HG03520 (cell line): ENCODE data around the gene PAIP1.
"Not testable (repeated sequence)": the region's sequence is repeated elsewhere in the genome, so short reads cannot be mapped to it uniquely, and the experiment has no call there.

Experiments used
- ATAC-seq: cut with Tn5 transposase; IDR thresholded peaks from one replicate; pipeline ENCODE4 v1.9.1; 2021; ENCODE audit warnings: mild to moderate bottlenecking, moderate library complexity; ENCODE audit not compliant: unreplicated experiment

PAIP1 gene

DNA sequence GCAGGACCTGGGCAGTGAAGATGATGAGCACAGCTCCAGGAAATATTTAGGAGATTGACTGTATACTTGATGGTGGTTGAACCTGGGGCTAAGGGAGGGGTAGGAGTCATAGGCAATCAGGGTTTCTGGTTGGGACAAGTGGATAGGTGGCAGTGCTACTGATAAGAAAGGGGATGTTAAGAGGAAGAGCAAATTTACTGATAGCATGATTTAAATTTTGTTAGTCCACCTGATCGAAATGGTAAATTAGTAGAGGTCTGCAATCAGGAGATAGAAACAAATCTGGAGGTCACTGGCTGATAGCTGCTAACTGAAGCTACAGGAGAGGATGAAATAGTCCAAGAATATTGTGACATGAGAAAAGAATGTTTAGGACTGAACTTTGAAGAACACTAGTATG lies 36.3 kb downstream of the PAIP1 start:
- ATAC-seq: no peak

DNA sequence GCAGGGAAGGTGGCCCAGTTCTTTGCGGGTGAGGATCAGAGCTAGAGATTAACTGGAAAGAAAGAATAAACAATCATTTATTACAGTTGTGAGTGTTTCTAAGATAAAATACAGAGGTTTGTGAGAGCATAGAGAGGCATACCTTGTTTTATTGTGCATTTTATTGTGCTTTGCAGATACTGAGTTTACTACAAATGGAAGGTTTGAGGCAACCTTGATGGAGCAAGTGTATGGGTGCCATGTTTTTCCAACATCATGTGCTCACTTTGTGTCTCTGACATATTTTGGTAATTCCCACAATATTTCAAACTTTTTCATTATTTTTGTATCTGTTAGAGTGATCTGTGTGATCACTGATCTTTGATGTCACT lies 41.2 kb downstream of the PAIP1 start:
- ATAC-seq: no peak

DNA sequence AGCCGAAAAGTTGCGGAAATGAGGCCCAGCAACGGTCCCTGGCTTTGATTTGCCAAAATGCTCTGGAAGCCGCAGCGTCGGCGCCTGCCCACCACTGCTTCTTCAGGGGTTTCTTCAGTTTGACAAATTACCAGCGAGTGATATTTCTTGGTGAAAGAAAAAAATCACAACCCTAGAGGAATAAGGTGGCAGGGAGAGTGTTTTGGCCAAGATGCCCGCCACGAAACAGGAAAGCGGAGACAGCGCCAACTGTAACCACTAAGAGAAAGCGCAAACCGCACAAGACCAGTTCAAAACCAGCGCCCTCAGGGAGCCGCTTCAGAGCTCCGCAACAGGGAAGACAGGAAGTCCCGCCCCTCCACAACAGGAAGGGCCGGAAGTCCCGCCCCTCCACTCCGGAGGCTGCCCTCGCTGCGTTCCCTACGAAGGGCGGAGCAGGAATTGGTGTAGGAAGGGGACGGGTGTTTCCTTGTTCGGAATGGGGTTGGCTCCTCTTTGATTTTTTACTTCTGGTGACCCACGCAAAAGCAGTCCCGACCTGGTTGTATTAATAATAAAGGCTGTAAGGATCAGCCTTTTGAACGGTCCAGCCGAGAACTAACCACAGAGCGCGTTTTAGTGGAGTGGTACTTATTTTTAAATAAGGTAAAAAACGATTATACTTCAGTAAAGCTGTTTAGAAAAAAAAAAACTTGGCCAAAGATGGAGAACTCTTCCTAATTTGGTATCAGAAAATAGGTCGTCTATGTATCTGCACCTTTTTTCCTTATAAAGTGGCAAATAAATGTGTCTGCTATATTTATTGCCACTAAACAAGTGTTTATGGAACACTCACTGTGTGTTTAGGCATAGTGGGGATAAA lies 41.8 kb downstream of the PAIP1 start, which contains the start of gene C5orf34:
Gene C5orf34, minus strand, starts transcription at position 333 of the 862 bp plus-strand sequence. CDS start 5,809 bp downstream, outside the sequence.
- ATAC-seq: peak; percentile 98

DNA sequence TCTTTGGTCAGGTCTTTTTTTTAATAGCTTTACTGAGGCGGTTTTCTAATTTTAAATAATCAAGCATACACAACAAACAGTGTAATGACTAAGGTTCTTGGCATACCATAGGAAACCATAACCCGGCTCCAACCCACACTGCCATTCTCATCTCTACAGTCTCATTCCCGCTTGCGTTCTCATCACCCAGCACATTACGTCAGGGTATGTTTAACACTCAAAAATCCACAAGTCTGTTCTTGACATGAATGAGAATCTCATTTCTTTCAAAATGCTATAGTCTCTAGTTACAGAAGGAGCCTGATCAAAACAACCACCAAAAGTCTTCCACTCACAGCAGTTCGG lies 42.4 kb downstream of the PAIP1 start:
- peak; percentile 23 for ATAC-seq

DNA sequence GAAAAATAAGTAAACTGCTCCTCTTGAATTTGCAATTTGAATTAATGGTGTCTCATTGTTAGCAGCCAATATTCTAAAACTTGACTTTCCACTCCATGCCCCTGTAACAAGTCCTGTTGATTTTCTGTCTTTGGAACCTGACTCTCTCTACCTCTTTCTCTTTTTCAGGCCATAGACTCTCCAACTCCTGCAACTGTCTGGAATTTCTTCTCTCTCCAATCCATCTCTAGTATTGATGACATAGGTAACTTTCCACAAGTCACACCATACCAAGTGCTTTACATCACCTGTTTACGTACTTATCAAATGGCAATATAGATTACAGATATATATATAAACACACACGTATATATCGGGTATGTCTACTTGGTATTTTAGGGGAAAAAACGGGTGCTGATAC lies 42.9 kb downstream of the PAIP1 start:
- ATAC-seq: no peak

DNA sequence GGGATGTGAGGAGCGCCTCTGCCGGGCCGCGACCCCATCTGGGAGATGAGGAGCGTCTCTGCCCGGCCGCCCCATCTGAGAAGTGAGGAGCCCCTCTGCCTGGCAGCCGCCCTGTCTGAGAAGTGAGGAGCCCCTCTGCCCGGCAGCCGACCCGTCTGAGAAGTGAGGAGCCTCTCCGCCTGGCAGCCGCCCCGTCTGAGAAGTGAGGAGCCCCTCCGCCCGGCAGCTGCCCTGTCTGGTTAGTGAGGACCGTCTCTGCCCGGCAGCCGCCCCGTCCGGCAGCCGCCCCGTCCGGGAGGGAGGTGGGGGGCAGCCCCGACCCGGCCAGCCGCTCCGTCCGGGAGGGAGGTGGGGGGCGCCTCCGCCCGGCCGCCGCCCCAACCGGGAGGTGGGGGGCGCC lies 45.8 kb downstream of the PAIP1 start:
- not testable (repeated sequence) for ATAC-seq

DNA sequence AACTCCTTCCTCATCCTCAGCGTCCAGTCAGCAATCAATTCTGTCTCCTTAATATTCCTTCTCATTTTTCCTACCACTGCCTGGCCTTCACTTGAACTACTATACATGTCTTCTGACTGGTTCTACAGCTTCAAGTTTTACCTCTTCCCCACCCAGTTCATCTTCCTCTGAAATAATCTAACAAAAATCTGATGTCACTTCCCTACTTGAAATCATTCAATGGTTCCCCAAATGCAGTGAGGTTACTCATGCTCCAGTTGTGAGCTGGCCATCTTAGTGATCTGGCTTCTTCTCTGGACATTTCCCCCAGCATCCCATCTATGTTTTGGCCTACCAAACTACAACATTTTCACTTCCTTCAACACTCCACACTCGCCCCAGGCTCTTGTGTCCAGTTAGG lies 58.3 kb downstream of the PAIP1 start:
- ATAC-seq: no peak

DNA sequence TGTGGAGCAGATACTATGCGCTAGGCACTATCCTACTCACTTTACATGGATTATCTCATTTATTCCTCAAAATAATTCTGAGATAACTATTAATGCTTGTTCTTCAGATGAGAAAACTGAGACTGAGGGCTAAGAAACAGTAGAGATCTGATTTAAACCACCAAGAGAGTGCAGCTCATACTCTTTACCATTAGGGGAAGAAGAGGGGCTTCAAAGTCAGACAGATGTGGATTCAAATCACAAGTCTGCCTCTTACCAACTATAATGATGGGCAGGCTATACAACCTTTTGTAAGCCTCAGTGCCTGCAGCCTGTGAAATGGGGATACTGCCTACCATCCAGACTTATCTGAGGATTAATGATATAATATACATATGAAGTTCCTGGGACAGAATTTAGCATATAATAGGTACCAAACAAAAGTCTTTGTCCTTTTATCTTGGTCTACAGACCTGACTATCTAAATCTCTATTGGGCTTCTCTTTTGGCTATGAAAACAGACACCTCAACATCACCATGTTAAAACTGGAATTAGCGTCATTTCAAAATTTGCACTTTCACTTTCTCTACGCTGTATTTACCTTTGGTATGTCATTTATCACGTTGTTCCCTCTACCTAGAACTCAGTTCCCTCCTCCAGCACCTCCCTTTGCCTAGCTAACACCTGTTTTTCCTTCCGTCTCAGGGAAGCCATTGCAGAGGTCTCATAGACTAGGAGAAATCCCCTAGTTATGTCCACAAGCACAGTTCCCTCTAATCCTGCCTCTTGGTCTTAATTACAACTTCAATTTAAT lies 59.4 kb downstream of the PAIP1 start:
- no peak for ATAC-seq

DNA sequence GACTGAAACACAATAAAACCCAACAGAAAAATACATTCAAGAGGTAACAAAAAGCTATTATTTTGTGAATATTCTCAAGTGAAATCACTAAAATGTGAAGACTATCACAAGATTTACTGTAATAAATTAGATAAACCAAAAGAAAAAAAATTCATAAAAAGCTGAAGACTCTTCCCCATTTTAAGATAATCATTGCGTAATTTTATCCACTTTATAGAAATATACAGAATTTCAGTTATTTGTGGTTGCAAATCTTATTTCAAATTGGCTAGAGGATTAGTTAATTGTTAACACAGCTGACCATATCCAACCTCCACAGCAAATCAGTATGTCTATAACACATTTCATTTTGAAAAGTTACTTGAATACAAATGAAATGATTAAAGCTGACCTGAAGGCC lies 65.6 kb downstream of the PAIP1 start:
- ATAC-seq: no peak

DNA sequence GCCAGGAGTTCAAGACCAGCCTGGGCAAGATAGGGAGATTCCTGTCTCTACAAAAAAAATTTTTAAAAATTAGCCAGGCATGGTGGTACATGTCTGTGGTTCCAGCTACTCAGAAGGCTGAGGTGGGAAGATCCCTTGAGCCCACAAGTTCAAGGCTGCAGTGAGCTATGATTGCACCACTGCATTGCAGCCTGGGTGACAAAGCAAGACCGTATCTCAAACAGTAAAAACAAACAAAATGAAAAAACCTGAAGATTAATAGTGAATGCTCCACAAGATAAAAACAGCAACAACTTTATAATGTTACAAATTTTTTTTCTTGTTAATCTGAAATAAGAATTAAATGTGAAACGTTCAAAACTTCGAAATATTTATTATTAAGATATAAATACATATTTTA lies 70.5 kb downstream of the PAIP1 start:
- no peak for ATAC-seq

DNA sequence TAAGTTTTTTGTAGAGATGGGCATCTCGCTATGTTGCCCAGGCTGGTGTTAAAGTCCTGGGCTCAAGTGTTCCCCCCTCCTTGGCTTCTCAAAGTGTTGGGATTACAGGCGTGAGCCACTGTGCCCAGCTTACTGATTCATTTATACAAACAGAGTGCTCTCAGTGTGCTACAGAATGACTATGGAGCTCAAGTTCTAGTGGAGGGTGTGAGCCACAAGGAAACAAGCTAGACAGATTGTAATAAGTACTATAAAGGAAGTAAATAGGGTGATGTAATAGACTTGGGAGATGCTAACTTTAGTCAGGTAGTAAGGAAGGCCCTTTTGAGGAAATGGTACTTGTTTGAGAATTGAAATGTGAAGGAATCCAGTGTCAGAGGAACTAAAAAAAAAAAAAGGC lies 71.5 kb downstream of the PAIP1 start:
- ATAC-seq: no peak

DNA sequence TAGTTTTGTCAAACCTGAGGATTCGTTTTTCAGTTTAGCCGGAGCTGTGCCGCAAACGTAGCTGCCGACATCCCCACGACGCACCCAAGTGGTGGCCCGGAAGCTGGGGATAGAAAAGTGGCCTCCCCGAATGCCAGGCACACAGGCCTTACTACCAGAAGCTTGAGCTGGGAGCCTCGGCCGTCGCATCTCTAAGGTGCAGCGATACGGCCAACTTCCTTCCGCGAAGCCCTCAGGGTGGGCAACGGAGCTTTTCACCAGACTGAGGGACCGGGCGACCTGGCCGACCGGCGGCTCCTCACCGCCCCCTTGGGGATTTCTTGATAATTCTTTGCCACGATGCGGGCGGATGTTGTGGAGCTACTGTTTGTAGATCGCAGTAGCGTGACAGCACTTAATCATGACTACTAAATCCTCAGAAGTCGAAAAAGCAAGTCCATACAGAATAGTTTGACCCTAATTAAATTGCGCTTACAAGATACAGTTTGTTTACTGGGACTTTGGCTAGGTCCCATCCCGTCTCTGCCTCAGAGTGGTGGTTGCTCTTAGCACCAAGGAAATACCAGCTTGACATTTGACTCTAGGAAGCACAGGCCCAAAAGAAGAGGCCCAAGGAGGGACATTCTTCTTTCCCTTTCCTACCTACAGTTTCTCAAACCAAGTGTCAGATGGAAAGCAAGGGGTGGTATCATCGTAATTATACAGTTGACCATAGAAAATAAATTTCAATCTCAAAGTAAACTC lies 72.6 kb downstream of the PAIP1 start:
- peak; percentile 70 for ATAC-seq

DNA sequence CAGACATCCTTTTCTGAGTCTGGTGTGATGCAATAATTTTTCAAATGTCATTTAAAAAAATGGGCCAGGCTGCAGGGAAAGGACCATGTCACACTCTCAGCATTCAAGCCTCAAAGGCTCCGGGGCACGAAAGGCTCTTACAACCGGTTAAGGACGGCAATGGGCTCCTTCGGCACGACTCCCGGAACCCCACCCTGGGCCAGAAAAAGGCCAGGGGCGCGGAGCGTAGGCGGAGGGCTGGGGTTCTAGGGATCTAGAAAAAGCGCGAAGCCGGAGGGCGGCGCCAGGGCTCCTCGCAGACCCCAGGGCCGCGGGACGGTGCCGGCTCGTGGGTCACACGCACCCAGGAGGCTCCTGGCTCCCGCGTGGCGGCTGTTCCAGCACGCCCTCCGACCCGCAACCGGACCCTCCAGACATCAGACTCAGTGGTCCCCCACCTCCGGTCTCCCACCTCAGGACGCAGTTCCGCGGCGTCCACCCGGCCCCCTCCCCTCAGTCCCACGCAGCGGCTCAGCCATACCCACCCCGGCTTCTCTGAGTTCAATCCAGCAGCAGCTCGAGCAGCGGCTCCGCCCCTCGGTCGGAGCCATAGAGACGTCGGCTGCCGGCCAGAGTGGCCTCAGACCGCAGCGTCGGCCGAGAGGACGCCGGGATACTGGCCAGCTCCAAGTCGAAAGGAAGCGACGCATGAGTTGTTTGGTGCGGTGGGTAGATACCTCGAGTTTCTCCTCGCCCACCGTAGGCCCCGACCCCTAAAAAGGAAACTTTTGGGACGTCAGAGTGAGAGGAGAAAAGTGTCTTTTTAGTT lies 73.4 kb downstream of the PAIP1 start, which contains the start of gene TMEM267:
Gene TMEM267, minus strand, starts transcription at position 568 of the 808 bp plus-strand sequence. CDS start 29,896 bp downstream, outside the sequence.
- ATAC-seq: peak; percentile 86

DNA sequence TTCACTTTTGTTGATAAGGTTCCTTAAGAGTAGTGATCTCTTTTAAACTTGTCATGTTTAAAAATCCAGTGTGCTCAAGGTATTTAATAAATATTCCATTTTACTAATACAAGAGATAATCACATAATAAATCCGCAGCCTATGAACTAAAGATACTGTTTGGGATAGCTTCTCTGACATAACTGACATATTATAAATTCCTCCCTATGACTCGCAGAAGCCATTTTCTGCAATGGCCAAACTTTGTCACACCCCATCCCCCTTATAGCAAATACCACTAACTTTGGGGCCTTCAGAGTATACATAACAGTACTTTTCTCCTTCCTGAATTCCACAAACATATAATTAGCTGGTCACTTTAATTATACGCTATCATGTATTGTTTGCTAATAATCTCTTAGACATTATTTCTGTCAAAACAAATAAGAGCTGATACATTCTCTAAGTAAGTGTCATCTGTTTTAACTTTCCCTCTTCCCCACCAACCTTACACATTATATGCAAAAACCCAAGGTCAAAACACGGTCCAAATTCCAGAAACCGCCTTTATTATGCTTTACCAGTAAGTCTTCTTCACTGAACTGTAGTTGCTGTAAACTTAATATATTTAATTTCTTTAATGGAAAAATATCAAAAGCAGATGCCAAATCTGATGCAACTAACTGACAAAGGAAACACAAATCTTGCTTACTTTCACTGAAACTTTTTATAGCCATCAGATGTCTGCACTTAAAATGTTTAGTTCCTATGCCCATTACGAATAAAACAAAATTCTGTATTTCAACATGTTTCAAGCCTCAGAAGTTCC lies 74.2 kb downstream of the PAIP1 start:
- ATAC-seq: no peak
